Stimulated activated CD8-positive, alpha-beta memory T cell treated with anti-CD3 and anti-CD28 coated beads, Interleukin-15, amount 100 ng/mL, for 1 hour (primary cell): ENCODE measurements around the gene NUP210L.

Experiments
- DNase-seq: peaks from one replicate; pipeline ENCODE4 v3.0.0-alpha.2; 2020; ENCODE audit warnings: low read depth

NUP210L gene

GRCh38 chr1:154154534-154155191 is at the start of gene NUP210L:
Gene NUP210L (minus strand): TSS chr1:154155073.
- DNase-seq, result no peak

GRCh38 chr1:154199563-154199879 is 44.6 kb upstream of the NUP210L start:
- no peak for DNase-seq

- DNase-seq, result peak; percentile 11
These were observed 44.1 kb upstream of the NUP210L start for GRCh38 chr1:154198756-154199562.

GRCh38 chr1:154193821-154194220 is 38.9 kb upstream of the NUP210L start:
- DNase-seq, result no peak

GRCh38 chr1:154192476-154192875 is 37.6 kb upstream of the NUP210L start:
- no peak for DNase-seq

- DNase-seq, result no peak
These were observed 37.2 kb upstream of the NUP210L start, which contains the start of gene TPM3 for GRCh38 chr1:154191990-154192461. Gene TPM3 (minus strand): TSS chr1:154192100. CDS start chr1:154192018, 82 bp downstream.

- no peak for DNase-seq
These were observed 35.7 kb upstream of the NUP210L start for GRCh38 chr1:154190550-154190949.

GRCh38 chr1:154186852-154187501 is 32.1 kb upstream of the NUP210L start:
- DNase-seq, result no peak

GRCh38 chr1:154186177-154186576 is 31.3 kb upstream of the NUP210L start:
- peak; percentile 34 for DNase-seq

- peak; percentile 91 for DNase-seq
These were observed 28.4 kb upstream of the NUP210L start for GRCh38 chr1:154183046-154183915.

GRCh38 chr1:154182344-154183045 is 27.6 kb upstream of the NUP210L start:
- DNase-seq, result peak; percentile 20

- no peak for DNase-seq
These were observed 27.1 kb upstream of the NUP210L start for GRCh38 chr1:154181944-154182343.

- DNase-seq, result no peak
These were observed 25.2 kb upstream of the NUP210L start for GRCh38 chr1:154179946-154180687.

- no peak for DNase-seq
These were observed 24.3 kb upstream of the NUP210L start for GRCh38 chr1:154178911-154179811.

GRCh38 chr1:154178013-154178412 is 23.1 kb upstream of the NUP210L start:
- DNase-seq, result no peak

- no peak for DNase-seq
These were observed 21.5 kb upstream of the NUP210L start for GRCh38 chr1:154176337-154176736.

- no peak for DNase-seq
These were observed 19.8 kb upstream of the NUP210L start for GRCh38 chr1:154174654-154175053.

GRCh38 chr1:154171880-154172279 is 17.0 kb upstream of the NUP210L start:
- no peak for DNase-seq

GRCh38 chr1:154171223-154171583 is 16.3 kb upstream of the NUP210L start:
- no peak for DNase-seq
